Measurements from ENCODE around the gene SPHK2.

- TF ChIP-seq POLR2A (IDR thresholded peaks at IDR 0.05; ENCODE audit: low read depth, low read length): peak; percentile 55; the same call in 1 of the 2 replicates
- TF ChIP-seq TAF1 (IDR thresholded peaks at IDR 0.05; ENCODE audit: low read depth, low read length): no peak
- peak; percentile 54; the same call in 1 of the 2 replicates for TF ChIP-seq POLR2AphosphoS5 (IDR thresholded peaks at IDR 0.05; ENCODE audit: low read depth, low read length)
Observed at GRCh38 chr19:48624067-48624594, 4.8 kb downstream of the SPHK2 start.
